ENCODE measurements around the gene MIS18A.
"Not testable (repeated sequence)": the region's sequence is repeated elsewhere in the genome, so short reads cannot be mapped to it uniquely, and the experiment has no call there.

Gene MIS18A

GRCh38 chr21:32278518-32279376 is at the start of gene MIS18A:
Gene MIS18A, minus strand, starts transcription at chr21:32279049. Its CDS starts 35 bp downstream, at chr21:32279014.
- DNase-seq = peak; percentile 93

- DNase-seq = no peak
Observed at GRCh38 chr21:32328595-32328994, 49.7 kb upstream of the MIS18A start.

- DNase-seq = peak; percentile 34
Observed at GRCh38 chr21:32325706-32326105, 46.9 kb upstream of the MIS18A start.

GRCh38 chr21:32322676-32323075 is 43.8 kb upstream of the MIS18A start:
- DNase-seq = no peak

GRCh38 chr21:32322103-32322502 is 43.3 kb upstream of the MIS18A start:
- DNase-seq = no peak

- DNase-seq = no peak
Observed at GRCh38 chr21:32321480-32321879, 42.6 kb upstream of the MIS18A start.

GRCh38 chr21:32320726-32321125 is 41.9 kb upstream of the MIS18A start:
- no peak for DNase-seq

GRCh38 chr21:32320059-32320458 is 41.2 kb upstream of the MIS18A start:
- no peak for DNase-seq

GRCh38 chr21:32319012-32319411 is 40.2 kb upstream of the MIS18A start:
- DNase-seq = no peak

GRCh38 chr21:32317726-32318125 is 38.9 kb upstream of the MIS18A start:
- DNase-seq = no peak

GRCh38 chr21:32316361-32317215 is 37.7 kb upstream of the MIS18A start:
- DNase-seq = no peak

GRCh38 chr21:32315511-32316281 is 36.8 kb upstream of the MIS18A start:
- DNase-seq = no peak

GRCh38 chr21:32314806-32315205 is 36.0 kb upstream of the MIS18A start:
- no peak for DNase-seq

GRCh38 chr21:32312976-32313375 is 34.1 kb upstream of the MIS18A start:
- DNase-seq = no peak

- no peak for DNase-seq
Observed at GRCh38 chr21:32312326-32312725, 33.5 kb upstream of the MIS18A start.

GRCh38 chr21:32311621-32312020 is 32.8 kb upstream of the MIS18A start:
- no peak for DNase-seq

- not testable (repeated sequence) for DNase-seq
Observed at GRCh38 chr21:32310976-32311375, 32.1 kb upstream of the MIS18A start.

- DNase-seq = no peak
Observed at GRCh38 chr21:32309906-32310460, 31.1 kb upstream of the MIS18A start.

GRCh38 chr21:32308696-32309095 is 29.8 kb upstream of the MIS18A start:
- no peak for DNase-seq

GRCh38 chr21:32307706-32308105 is 28.9 kb upstream of the MIS18A start:
- DNase-seq = no peak

GRCh38 chr21:32306021-32306780 is 27.4 kb upstream of the MIS18A start:
- peak; percentile 85 for DNase-seq

- DNase-seq = no peak
Observed at GRCh38 chr21:32304998-32305397, 26.1 kb upstream of the MIS18A start.
